ENCODE measurements around the gene ZNF423. TPM values are rescaled to one million over a fixed set of nuclear protein-coding genes. Genes with fewer than 3 reads are reported as not detected.
"Not testable (repeated sequence)": the region's sequence is repeated elsewhere in the genome, so short reads cannot be mapped to it uniquely, and the experiment has no call there.

The ZNF423 gene
- total RNA-seq, 1 donor from 2014 or later: 22.5 TPM

GRCh38 chr16:49581630-49582298 lies 274.1 kb downstream of the ZNF423 start:
- DNase-seq: peak; percentile 41

DNA sequence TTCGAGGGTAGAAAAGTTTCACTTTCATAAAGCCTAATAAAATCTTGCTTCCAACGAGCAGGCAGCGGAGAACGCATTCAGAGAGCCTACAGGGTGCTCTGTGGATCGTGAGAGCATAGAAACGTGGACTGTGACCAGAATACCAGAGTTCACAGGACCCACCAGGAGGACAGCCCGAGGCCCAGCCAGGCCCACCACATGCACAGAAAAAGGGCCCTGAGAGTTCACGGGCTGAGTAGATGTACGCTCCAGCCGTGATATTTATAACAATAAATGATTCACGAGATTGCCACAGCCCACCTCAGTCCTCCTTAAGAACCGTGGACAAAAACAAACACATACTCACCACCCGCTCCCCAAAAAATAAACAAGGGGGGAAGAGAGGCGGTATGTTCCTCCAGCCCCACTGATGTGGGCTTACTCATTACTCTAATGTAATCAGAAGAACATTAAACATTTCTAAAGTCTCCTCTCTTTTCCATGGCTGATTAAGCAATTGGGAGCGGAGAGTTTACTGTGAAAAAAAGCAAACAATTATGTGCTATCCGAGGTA lies 275.1 kb downstream of the ZNF423 start:
- no peak for DNase-seq

DNA sequence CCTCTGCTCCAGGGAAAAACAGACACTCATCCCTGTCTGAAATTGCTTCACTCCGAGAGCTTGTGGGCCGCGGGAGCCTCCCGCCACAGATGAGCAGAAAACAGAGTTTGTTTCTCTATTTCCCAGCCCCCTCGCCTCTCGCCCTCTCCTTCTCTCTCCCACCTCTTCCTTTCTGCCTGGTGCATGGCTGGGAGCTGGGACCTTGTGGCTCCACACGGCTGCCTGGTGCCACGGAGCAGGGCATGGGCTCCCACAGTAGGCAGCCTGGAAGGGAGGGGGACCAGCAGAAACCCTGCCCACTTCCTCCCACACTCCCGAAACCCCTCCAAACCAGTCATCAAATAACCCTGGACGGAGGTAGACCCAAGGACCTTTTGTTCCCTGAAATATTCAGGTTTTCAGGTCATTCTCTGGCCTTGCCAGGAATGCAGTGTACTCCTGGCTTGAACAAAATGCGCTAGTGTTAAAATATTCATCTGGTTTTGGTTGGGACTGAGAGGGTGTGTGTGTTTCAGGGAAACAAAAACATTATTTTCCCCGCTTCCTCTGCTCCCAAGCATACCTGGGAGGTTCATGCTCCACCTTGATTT lies 277.4 kb downstream of the ZNF423 start:
- no peak for DNase-seq

- no peak for DNase-seq
Measured at GRCh38 chr16:49578018-49578417, 277.9 kb downstream of the ZNF423 start.

DNA sequence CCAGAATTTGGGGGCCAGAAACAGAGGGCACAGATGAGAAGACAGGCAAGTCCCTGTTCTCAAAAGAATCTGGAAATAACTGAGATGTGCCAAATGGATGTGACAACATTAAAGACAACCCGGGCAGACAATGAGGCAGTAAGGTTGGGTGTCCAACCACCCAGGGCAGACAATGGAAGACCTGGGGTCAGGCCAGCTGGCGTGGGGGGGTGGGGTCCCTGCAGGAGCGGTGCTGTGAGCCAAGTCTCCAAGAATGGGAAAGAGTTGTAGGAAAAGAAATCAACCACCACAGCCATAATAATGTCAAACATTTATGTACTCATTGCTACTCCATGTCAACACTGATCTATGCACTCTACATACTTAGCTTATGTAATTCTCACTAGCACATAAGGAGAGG lies 279.0 kb downstream of the ZNF423 start:
- DNase-seq: no peak

DNA sequence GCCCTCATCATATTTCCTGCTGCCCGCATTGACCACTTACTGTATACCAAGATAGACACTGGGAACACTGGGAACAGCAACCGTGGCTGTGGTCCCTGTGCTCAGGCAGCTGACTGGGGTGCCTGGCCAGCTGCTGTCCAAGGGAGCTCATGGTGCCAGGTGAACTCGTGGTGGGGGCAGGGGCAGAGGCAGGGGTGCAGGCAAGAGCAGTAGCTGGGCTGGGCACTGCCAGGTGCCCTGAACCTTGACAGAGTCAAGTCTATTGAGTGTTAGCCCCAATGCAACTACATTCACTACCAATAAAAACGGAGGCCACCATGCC lies 279.8 kb downstream of the ZNF423 start:
- DNase-seq: no peak

DNA sequence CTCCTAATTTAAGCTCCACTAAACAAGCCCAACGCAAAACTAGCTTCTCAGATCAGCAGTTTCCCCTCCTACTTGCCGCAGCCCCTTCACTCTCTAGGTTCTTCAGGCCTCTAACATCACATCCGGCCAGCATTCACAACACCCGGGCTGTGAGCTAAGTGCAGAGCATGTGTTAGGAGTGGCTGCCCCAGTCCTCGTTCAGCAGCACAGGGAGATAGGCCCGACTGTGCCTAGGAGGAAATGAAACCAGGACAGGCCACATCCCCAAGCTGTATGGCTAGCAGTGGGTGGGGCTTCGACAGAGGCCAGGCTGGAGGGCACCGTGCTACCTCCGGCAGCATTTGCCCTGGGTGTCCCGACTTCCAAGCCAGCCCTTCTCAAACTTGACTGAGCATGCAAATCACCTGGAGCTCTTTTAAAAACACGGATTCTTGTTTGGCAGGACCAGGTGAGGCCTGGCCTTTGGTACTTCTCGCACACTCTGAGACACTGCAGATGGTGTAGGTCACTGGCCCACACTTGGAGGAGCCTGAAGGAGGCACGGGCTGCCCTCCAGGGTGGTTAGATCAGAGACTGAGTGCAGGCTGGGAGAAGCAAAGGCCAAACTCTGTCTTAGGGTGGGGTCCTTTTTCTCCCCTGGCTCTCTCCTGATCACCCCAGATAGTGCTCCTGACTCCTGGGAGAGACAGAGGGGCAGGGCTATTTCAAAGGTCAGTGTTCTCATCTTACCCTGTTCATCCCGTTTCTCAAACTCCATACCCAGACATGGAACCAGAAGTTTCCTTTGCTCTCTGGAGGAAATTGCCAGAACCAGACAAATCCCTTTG lies 280.4 kb downstream of the ZNF423 start:
- peak; percentile 54 for DNase-seq

GRCh38 chr16:49574826-49575225 lies 281.1 kb downstream of the ZNF423 start:
- no peak for DNase-seq

- DNase-seq: no peak
Measured at GRCh38 chr16:49567950-49568349, 288.0 kb downstream of the ZNF423 start.

DNA sequence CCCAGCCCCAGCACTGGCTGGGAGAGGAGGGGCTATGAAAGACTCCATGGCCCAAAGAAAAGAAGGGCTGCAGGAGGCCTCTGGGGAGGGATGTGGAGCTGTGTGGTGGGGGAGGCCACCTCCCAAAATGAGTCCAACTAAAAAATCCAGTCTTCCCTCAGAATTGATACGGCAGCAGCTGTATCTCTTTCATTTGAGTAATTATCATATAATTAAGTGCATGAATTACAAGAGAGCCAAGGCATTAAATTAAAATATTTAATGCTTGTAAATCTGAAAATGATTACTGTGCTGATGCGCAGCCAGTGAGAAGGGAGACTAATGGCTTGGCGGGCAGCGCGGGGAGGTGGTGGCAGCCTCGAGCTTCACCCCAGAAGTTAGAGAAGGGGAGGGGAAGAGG lies 289.5 kb downstream of the ZNF423 start:
- DNase-seq: no peak

DNA sequence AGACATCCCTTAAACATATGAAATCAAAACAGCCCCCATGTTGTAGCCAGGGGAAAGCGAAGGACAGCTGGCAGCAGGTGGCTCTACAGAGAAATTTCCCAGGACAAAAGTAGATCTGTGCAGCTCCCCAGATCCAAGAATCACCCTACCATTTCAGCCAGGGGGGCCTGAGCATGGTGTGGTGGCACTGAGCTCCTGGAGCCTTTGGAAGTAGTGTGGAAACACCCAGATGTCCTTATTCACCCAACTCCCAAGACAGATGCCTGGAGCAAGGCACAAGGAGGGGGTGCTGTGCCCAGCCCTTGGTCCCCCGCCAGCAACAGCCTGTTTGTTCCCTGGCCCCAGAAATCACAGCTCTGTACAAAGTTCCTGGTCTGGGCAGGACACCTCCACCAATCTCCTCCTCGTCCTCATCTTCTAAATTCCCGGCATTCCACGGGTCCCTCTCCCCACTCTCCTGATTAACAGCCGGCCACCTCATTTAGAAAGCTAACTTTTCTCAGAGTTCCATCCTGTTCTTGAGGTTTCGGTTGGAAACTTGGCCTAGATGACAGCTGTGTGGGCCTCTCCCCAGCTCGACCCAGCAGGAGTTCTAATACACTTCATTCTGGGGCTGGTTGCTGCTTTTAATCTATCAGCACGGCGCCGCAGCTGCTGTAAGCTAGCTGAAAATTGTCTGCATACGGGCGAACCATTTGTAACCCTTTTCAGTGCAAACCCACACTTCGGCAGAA lies 291.2 kb downstream of the ZNF423 start:
- peak; percentile 95 for DNase-seq

- no peak for DNase-seq
Measured at GRCh38 chr16:49563666-49564065, 292.2 kb downstream of the ZNF423 start.

DNA sequence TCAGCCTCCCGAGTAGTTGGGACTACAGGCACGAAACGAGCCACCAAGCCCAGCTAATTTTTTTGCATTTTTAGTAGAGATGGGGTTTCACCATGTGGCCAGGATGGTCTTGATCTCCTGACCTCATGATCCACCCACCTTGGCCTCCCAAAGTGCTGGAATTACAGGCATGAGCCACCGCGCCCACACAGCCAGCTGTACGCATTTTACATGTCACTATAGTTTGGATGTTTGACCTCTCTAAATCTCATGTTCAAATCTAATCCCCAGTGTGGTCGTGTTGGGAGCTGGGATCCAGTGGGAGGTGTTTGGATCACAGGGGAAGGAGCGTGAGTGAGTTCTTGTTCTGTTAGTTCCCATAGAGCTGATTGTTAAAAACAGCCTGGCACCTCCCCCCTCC lies 293.0 kb downstream of the ZNF423 start:
- not testable (repeated sequence) for DNase-seq

- no peak for DNase-seq
Measured at GRCh38 chr16:49562228-49562627, 293.7 kb downstream of the ZNF423 start.

DNA sequence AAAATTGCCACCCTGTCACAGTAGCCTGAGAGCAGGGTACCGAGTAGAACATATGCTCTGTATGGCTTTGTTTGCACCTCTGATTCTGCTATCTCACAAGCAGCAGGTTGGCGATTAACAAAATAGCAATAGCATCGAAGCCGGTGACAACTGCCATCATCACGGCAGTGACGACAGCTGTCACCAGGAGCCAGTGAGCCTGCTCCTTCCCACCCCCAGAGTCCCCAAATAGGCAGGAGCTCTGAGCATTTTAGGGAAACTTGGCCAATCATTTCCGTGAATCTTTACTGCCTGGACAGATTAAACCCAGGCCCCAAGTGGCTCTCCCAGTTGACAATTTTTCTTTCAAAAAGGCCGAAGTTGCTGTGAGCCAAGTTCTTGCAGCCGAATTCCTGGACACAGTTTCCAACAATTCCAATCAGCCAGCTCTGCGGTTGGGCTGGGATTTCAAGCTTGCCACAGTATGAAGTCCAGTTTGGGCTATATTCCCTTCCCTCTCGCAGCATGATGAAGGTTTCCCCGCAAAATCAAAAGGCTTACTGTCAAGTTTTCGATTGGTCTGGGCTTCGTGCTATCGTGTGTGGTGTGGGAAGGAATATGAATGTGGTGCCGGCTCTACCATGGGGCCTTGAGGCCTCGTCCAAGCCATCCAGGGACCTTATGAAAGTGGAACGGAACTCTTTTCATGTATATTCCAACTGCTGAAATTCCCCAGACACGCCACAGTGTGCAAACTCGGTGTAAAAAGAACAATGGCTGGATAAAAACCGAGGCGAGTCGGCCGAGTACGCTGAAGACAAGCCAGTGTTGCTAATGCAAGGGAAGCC lies 295.7 kb downstream of the ZNF423 start:
- peak; percentile 89 for DNase-seq

DNA sequence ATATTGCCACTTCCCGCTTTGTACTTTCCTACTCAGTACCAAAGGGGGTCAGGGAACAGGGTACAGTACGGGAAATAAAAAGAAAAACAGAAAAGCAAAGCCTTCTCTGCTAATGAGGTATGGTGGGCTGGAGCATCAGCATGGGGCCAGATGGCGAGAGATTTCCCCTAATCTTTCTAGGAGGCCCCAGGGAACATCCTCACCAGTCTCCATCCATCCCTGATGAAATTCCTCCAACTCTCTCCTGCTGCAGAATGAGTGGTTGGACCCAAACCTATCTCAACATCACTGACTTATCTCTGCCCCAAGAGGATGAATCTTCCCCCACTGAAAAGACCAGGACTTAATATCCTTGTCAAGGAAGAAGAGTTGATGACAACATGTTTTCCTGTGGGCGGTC lies 296.7 kb downstream of the ZNF423 start:
- DNase-seq: no peak

DNA sequence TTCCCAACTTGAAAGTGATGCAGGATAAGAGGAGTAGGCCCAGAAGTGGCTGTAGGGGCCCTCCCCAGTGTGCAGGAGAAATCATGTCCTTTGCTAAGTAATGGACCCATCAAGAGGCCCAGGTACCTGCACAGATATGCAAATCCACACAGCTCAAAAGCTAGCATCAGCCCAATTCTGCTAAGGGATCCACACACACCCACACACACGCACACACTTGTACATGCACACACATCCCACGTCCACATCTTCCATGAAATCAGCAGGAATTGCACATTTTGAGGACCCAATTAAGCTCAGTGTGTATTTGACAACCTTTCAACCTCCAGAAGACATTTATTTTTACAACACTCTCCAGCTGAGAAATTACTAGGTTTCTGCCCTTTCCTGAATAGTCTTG lies 297.5 kb downstream of the ZNF423 start:
- no peak for DNase-seq

GRCh38 chr16:49556606-49557446 lies 299.1 kb downstream of the ZNF423 start:
- DNase-seq: peak; percentile 93

GRCh38 chr16:49556249-49556605 lies 299.7 kb downstream of the ZNF423 start:
- DNase-seq: no peak

- peak; percentile 58 for DNase-seq
Measured at GRCh38 chr16:49554681-49555080, 301.2 kb downstream of the ZNF423 start.

All from tongue (tissue), 2 donors.